NCI-H524 (cell line): Measurements from ENCODE around the gene IFT57.
A peak's percentile ranks its signal among the peaks of the same experiment; 100 is the strongest.

Experiments used
- DNase-seq, 2 experiments: peaks; one replicate each; lab custom pipeline; 2025; lab: John Stamatoyannopoulos, UW

Gene IFT57

DNA sequence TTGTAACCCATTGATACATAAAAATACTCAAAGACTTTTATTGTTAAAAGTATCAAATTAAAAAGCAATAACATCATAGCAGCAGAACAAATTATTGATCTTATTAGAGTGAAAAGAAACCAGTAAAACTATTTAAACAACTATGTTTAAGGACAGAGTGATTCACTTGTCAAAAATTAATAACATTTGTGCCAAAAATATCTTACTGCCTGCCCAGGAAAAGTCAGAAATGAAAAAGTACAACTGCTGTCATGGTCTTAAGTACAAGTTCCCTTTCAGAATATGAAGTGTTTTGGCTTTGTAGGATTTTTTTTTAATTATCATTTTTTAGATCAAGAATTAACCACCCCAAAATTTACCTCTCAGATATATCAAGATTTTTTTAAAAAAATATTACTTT, 3.4 kb downstream of the IFT57 start:
- no peak for DNase-seq

DNA sequence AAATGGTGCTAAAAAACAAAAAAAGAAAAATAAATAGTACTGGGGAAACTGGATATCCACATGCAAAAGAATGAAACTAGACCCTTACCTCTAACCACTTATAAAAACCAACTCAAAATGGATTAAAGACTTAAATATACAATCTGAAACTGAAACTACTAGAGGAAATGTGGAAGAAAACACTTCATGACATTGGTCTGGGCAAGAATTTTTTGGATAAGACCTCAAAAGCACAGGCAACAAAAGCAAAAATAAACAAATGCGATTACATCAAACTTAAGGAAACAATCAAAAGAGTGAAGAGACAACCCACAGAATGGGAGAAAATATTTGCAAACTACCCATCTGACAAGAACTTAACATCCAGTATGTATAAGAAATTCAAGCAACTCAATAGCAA, 6.4 kb downstream of the IFT57 start:
- no peak for DNase-seq

DNA sequence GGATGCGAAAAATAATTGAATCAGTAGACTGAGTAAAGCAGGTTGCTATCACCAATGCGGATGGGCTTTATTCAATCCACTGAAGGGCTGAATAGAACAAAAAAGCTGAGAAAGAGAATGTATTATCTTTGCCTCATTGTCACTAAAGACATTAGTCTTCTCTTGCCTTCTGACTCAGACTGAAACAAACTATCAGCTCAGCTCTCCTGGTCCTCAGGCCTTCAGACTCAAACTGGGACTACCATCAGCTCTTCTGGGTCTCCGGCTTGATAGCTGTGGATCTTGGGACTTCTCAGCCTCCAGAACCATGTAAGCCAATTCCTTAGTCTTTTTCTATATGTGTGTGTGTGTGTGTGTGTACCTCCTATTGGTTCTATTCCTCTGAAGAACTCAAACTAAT, 12.6 kb downstream of the IFT57 start:
- DNase-seq = no peak

DNA sequence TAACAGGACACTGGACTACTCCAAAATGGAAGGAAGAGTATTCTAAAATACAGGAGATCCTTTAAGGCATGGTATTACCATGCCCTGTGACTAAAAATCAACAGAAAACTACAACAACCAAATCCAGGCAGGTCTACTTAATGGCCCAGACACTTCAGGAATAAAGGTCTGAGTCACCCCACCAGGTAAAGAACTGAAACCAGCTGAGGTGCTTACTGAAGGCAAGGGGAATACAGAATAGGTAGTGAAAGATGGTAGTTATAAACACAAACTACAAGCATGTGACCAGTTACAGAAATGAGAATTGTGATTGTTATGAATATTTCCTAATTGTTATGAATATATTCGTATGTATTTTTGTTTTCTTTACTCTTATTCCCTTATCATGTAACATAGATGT, 13.4 kb downstream of the IFT57 start:
- DNase-seq = no peak

DNA sequence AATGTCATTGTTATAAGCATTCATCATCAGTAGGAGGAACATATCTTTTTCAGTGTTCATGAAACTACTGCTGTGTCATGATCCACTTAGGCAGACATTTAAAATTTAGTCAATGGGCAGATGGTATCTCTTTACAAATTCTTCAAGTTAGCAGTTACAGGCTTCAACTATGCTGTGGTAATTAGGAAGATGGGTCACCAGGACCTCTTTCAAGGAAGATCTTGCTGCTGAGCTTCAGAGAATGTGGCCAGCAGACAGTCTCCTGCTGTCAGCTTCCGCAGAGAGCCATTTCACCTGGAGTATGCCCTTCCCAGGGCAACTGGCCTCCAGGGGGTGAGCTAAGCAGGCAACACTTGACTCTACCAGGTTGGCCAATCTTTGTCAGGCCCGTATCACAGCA, 19.4 kb downstream of the IFT57 start:
- DNase-seq = no peak

DNA sequence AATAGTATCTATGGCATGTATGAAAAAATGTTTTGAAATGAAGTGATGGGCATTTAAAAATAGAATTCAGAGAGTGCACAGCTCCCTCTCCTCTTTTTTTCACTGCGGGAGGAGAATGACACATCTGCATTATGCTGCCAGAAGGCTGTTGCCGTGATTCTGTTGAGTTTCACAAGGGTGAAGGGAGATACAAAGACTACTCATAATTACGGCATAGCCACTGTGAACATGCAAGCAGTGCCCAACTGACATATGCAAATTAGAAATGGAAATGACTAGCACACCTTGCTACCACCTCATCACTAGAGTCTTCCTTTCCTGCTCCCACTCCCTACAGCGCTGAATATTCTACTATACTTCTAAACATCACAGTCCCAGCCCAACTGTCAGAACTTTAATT, 20.1 kb downstream of the IFT57 start:
- DNase-seq = no peak

DNA sequence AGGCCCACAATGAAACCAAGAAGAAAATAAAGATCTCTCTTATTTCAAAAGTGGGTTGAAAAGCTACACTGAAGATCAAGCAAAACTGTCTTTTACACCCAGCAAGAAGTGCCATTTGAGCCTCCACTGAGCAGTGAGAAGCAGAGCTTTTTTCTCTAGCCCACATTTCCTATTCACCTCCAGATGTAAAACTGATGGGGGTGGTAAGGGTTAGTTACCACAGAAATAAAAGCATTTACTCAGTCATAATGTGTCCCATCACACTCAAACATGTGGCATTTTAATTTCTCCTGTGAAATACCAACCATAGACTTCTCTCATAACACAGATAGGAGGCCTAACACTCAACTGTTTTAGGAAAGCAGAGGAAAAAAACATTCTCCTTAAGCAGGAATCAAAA, 21.0 kb downstream of the IFT57 start:
- no peak for DNase-seq

DNA sequence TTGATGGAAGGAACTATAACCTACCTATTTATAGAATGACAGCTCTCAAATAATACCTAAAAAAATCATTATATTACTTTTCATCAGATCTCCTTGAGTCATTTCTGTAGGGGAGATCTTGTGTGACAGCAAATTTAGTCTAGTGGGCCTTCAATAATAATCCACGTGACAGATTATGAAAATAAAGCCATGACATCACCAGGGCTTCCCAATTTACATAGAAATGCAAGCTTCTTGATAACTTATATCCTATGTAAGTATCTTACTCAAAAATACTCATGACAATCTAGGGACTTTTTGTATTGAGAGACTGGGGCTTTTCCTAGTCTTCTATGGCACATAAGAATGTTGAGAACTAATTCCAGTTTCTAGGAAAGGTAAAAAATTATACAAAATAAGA, 21.6 kb downstream of the IFT57 start:
- no peak for DNase-seq

DNA sequence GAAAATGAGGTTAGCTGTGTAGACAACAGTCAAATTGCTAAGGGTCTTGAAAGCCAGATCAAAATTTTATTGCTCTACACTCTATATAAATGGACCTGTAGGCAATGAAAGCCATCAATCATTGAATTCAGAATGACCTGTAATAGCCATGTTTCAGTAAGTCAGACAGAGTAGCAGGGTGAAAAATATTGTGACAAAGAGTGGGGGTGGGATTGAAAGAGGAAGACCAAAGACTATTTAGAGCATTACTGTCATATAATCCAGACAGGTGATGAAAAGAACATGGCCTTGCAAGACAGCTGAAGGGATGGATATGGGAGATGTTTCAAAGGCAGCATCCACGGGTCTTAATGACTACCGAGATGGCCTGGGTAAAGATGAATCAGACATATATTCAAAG, 22.2 kb downstream of the IFT57 start:
- no peak for DNase-seq

DNA sequence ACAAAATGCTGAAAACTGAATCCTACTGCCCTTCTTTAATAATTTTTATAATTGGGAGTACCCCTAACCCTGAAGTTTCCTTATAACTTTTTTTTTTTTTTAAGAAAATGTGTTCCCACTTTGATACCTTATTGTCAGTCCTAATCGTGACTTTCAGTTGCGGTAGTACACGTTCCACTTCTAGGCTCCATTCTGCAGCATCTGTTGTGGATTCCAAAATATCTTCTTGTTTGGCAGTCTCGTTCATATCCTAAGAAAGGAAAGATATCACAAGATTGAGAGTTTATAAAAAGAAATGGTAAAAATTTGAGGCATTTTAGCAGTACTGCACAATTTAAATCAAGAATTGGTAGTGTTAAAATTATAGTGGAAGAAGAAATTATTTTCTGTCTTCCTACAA, 30.8 kb downstream of the IFT57 start:
- DNase-seq = no peak

DNA sequence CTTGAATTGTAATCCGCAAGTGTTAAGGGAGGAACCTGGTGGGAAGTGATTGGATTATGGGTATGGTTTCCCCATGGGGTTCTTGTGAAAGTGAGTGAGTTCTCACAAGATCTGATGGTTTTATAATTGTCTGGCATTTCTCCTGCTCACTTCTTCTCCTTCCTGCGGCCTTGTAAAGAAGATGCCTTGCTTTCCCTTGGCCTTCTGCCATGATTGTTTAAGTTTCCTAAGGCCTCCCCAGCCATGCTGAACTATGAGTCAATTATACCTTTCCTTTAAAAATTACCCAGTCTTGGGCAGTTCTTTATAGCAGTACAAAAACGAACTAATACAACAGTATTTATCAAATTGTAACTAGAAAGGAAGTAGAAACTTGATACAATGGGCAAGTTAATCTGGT, 31.9 kb downstream of the IFT57 start:
- DNase-seq = no peak

DNA sequence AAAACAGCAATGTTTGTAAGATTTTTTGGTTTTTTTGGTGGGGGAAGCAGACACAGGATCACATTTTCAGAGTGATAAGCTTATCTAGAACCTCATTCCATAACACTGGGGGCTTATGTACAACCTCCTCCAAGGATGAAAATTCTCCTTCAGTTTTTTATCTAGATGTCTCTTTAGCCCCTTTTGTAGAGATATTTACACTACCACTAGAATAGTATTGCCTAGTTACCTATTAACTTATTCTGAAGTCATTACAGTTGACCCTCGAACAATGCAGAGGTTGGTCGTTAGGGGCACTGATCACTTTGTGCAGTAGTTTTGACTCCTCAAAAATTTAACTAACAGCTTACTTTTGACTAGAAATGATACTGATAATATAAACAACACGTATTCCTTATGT, 32.8 kb downstream of the IFT57 start:
- no peak for DNase-seq

DNA sequence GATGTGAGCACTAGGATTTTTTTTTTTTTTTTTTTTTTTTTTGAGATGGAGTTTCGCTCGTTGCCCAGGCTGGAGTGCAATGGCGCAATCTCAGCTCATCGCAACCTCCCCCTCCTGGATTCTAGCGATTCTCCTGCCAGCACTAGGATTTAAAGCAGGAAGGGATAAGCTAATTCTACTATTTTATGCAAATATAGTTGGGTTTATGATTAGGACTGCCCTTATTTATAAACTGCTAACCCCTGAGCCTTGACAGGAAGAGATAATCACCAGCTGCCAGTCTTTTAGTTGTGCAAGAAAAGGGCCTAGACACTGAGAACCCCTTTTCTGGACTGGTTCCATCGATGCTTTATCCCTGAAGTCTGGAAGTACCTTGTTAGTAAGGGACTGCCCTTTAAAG, 36.7 kb downstream of the IFT57 start:
- no peak for DNase-seq

DNA sequence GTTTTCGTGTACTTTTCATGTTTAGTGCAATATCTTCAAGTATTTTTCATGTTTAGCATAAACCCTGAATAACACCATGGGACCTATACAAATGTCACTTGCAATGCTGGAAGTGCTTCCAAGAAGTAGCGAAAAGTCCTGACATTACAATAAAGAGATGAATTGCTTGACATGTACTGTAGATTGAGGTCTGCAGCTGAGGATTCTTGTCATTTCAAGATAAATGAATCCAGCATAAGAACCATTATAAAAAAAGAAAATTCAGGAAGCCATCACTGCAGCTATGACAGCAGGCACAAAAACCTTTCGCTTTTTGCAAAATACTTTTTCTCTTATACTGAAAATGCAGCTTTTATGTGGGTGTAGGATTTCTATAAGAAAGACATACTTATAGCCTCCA, 37.4 kb downstream of the IFT57 start:
- DNase-seq = no peak

DNA sequence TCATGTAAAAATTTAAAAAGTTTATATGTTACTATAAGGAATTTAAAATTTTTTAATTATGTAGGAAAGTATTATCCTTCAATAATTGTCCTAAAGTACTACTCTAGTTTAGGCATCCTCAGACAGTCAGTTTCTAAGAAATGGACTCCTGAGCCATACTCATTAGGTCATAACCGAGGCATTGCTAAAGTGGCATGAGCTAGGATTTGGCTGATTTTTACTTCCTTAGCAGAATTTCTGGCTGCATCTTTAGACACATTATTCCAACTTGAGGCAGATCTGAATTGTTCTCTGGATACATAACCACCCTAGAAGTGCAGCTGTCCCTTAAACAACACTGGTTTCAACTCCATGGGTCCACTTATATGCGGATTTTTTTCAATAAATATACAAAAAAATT, 38.3 kb downstream of the IFT57 start:
- DNase-seq = no peak

DNA sequence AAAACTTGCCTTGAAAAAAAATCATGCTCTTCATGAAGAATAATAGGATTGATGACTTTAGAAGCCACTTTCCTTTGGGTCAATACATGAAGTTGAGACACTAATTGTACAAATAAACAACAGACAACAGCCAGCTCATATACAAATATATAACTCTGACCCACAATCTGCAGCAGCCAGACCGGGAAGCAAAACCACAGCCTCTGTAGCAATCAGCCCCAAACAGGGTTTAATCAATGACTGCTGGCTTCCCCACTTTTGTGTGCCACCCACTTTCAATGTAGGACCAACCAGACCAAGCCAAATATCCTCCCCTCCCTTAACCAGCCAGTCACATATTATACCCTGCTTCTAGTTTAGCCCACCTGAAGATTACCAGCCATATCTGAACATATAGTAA, 39.0 kb downstream of the IFT57 start:
- DNase-seq = no peak

DNA sequence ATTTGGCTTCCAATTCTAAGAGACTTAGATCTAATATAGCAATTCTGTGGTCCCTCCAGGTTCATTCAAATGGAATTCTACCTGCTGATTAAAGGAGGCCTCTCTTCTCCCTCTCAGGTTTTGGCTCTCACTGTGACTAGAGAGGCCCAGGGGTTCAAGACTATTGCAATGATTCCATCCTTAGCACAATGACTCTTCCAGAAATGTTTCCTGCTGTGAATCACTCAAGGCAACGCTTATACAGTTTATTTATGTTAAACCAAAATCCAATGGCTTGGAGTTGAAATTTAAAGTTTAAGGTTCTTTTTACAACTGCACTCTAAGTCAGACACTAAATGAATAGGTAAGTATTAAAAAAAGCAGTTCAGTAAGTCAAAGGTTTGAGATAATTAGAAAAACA, 39.9 kb downstream of the IFT57 start:
- no peak for DNase-seq

DNA sequence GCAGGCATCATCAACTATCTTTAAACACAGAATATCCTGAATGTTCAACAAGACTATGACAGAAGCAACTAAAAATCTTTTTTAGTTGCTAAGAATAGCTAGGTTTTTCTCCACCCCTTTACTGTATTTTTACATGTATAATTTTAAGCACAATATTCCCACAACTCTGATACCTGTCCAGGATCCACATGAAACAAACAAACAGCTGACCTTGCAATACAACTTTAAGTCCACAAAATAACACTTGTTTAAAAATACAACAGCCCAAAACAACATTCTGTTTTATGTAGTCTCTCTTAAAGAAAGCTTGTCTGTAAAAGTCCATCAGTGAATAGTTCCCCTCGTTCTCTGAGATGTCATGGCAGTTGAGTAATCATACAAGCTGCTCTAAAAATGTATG, 41.1 kb downstream of the IFT57 start:
- no peak for DNase-seq

DNA sequence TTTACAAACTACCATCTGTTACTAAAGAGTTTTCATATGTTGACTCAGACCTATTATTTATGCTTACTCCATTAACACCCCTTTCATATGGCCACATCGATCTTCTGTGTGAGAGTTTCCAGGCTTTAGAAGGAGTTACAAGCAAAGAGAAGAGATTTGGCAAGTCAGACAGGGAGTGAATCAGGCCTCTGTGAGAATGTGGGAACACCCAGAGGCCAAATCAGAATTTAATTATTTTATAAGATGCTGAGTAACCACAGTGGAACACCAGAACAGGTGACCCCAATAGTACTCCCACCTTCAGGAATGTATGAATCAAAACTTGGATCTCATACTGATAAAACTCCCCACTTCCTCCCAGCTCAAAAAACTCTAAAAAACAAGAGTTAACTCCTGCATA, 42.0 kb downstream of the IFT57 start:
- DNase-seq = peak; percentile 14 to 58

DNA sequence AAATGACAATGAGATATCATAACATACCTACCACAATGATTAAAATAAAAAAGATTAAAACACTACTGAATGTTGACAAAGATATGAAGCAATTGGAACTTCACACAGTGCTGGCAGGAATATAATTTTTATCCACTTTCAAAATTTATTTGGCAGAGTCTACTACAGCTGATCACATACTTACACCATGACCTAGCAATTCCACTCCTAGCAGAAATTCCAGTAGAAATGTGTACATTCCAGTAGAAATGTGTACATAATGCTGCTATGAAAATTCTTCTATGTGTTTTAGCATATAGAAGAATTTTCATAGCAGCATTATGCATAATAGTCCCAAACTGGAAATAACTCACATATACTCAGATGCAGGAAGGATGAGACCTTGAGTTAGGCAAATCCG, 43.5 kb downstream of the IFT57 start:
- DNase-seq = no peak

DNA sequence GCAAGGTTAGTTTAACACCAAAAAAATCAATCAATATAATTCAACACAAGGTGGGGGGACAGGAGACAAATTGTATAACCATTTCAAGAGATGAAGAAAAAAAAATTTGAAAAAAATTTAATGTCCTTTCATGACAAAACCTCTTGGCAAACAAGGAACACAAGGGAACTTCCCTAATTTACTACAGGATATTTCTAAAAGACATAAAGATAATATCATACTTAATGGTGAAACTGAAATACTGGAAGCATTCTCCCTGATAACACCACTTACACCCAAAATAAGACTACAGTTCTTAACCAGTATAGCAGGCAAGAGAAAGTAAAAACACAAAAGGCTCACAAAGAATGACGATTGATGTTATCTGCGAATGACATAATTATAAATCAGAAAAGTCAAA, 44.7 kb downstream of the IFT57 start:
- no peak for DNase-seq

DNA sequence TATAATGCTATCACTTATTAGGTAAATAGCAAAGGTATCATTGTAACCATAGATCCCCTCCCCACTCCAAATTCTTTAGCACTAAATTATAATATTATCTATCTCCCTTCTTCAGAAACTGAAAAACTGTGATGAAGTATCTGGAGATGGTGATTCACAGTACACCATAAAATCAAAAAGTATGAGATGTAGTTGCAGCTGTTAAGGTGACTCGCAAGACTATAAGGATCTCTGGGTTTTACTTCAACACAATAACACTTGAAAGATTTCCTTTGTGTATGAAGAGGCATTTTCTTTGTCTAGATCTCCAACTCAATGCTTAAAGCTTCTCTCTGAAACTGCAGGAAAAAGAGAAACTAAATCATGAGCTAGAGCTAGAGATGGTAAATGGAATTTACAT, 46.9 kb downstream of the IFT57 start:
- DNase-seq = no peak

DNA sequence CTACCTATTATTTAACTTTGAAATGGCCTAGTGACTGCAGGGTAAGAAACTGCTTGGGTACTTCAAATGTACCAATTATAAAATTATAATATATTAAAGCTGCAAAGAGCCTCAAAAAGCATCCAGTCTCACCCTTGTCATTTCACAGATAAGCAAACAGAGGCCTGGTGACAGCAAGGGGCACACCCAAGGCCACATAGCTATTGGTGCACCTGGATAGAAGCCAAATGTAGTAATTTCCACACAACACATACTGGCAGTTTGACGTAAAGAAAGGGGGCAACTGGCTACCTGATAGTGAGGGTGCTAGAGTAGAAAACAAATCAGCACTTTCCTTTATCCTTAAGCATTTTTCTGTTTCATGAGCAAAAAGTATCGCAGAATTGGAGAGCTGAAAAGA, 51.1 kb downstream of the IFT57 start:
- no peak for DNase-seq

DNA sequence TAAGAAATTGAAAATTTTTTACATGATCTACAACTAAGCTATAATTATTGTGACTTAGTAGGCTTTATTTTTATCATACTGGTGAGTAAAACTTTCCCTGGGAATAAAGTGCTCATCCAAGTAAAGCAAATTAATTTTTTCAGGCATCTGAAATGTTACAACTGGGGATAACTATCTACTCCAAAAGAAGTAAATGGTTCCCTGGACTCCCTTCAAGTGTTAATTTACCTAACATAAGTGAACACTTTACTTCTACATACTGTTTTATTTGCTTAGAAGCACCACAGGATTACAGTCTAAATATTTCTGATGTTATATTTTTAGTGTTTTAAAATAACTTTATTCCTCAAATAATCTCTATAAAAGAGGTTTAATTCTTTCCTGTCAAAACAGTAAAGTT, 57.8 kb downstream of the IFT57 start:
- no peak for DNase-seq

DNA sequence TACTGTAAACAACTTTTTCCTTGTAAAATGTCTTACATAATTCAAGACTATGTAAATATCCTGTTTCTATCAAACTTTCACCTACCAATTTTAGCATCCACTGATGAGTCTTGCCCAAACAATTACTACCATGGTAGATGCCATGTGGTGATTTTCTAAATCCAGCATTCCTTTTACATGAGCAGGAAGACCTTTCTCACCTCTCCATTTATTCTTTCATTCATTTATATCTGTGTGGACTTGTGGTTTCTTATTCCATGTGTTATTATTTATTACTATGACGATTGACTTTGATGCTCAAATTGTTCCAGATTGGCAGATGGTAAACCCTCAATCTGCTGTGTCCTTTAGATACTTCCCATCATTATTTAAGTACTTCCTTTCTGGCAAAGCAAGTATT, 62.4 kb downstream of the IFT57 start:
- DNase-seq = no peak

DNA sequence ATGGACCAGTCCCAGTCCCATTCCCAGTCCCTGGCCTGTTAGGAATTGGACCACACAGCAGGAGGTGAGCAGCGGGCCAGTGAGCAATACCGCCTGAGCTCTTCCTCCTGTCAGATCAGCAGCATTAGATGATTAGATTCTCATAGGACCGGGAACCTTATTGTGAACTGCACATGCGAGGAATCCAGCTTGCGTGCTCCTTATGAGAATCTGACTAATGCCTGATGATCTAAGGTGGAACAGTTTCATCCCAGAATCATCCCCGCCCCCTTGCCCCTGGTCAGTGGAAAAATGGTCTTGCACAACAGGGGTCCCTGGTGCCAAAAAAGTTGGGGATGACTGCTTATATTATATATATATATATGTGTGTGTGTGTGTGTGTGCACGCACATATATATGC, 63.1 kb downstream of the IFT57 start:
- DNase-seq = no peak
